GM23248 (cell line): ENCODE data around the gene CTNNA2. TPM values are rescaled to one million over a fixed set of nuclear protein-coding genes. Genes with fewer than 3 reads are reported as not detected.

Source experiments
- DNase-seq: peaks from one replicate; pipeline ENCODE4 v3.0.0-alpha.2; 2015
- H2AFZ ChIP-seq: fragments of 200-600 bp; sonication (generic); 2 replicates; pipeline ENCODE4 v1.6.1; 2016; ENCODE audit warnings: antibody characterized with exemption
- H3F3A ChIP-seq: fragments of 200-600 bp; sonication (generic); 2 replicates; pipeline ENCODE4 v1.6.1; 2016; ENCODE audit warnings: mild to moderate bottlenecking, antibody characterized with exemption, mixed run types; ENCODE audit not compliant: insufficient read depth
- H3K27ac ChIP-seq: fragments of 200-600 bp; sonication (generic); 2 replicates; pipeline ENCODE4 v1.5.1; 2016; ENCODE audit warnings: mild to moderate bottlenecking
- H3K27me3 ChIP-seq: fragments of 200-600 bp; sonication (generic); replicated peaks from 2 replicates; pipeline ENCODE4 v1.6.1; 2016; ENCODE audit warnings: mild to moderate bottlenecking; ENCODE audit not compliant: insufficient read depth
- H3K36me3 ChIP-seq: fragments of 200-600 bp; sonication (generic); 2 replicates; pipeline ENCODE4 v1.6.1; 2016; ENCODE audit warnings: low read depth, mild to moderate bottlenecking
- H3K4me1 ChIP-seq: fragments of 200-600 bp; sonication (generic); 2 replicates; pipeline ENCODE4 v1.6.1; 2016; ENCODE audit warnings: mild to moderate bottlenecking; ENCODE audit not compliant: insufficient read depth
- H3K4me2 ChIP-seq: fragments of 200-600 bp; sonication (generic); one replicate; pipeline ENCODE4 v1.6.1; 2016; ENCODE audit warnings: mild to moderate bottlenecking; ENCODE audit not compliant: unreplicated experiment
- H3K4me3 ChIP-seq: fragments of 200-600 bp; sonication (generic); 2 replicates; pipeline ENCODE4 v1.5.1; 2016; ENCODE audit warnings: mild to moderate bottlenecking
- H3K79me2 ChIP-seq: fragments of 200-600 bp; sonication (generic); 2 replicates; pipeline ENCODE4 v1.6.1; 2016; ENCODE audit warnings: mild to moderate bottlenecking; ENCODE audit not compliant: insufficient read depth
- H3K9ac ChIP-seq: fragments of 200-600 bp; sonication (generic); 2 replicates; pipeline ENCODE4 v1.6.1; 2016; ENCODE audit warnings: mild to moderate bottlenecking
- H3K9me2 ChIP-seq: fragments of 200-600 bp; sonication (generic); 2 replicates; pipeline ENCODE4 v1.6.1; 2016; ENCODE audit warnings: mixed run types, mild to moderate bottlenecking, moderate library complexity; ENCODE audit not compliant: insufficient read depth
- H3K9me3 ChIP-seq: fragments of 200-600 bp; sonication (generic); one replicate; pipeline ENCODE4 v1.6.1; 2017; ENCODE audit warnings: low read depth
- H4K20me1 ChIP-seq: fragments of 200-600 bp; sonication (generic); 2 replicates; pipeline ENCODE4 v1.6.0; 2016; ENCODE audit not compliant: insufficient read depth
- EZH2 ChIP-seq: fragments of 200-600 bp; sonication (generic); IDR thresholded peaks from 2 replicates; pipeline ENCODE4 v1.6.1; 2018; ENCODE audit warnings: antibody characterized with exemption, mild to moderate bottlenecking; ENCODE audit not compliant: insufficient read depth, poor library complexity, severe bottlenecking
- EZH2phosphoT487 ChIP-seq: fragments of 200-600 bp; sonication (generic); IDR thresholded peaks from 2 replicates; pipeline ENCODE4 v1.6.1; 2018; ENCODE audit warnings: antibody characterized with exemption, moderate library complexity, mild to moderate bottlenecking, low read depth; ENCODE audit not compliant: insufficient read depth
- WGBS, 2 experiments: methylation state at CpG; one replicate each; pipeline ENCODE4 v1.1.6; 2015 to 2017; ENCODE audit warnings: low lambda C conversion rate in 2 of 2, low coverage in 1 of 2; ENCODE audit errors: missing lambda C conversion rate in 2 of 2; 5-methylcytosine and 5-hydroxymethylcytosine counted together
- in situ Hi-C: fragments of 300-500 bp; cut with MboI; formaldehyde crosslinking; loops from 2 replicates; pipeline ENCODE4 v1.15.0; 2020
- polyA plus RNA-seq: library from polyadenylated mRNA; unstranded; fragments of >200 nt; fragmentation: Nextera tagmentation; extraction: Ambion mirVana; gene quantifications from 2 replicates; pipeline ENCODE4 v1.2.1, GENCODE V29; 2016
- total RNA-seq: library from RNA; depleted of rRNA; stranded (reverse); fragments of >200 nt; shearing (Covaris generic); gene quantifications from 2 replicates; pipeline ENCODE4 v1.2.3, GENCODE V29; 2014

The CTNNA2 gene
- total and polyA plus RNA-seq, 2 experiments from 2014 or later, result not detected

- Histone ChIP-seq H3K9ac (no peak overlapping the region), H4K20me1 (no peaks in the 10 kb centered on the region), H3K27me3 (no peaks in the 10 kb centered on the region), H3K79me2 (no peaks in the 10 kb centered on the region), H3K9me2 (no peaks in the 10 kb centered on the region), H3K4me2 (no peak overlapping the region), H3K4me1 (no peaks in the 10 kb centered on the region), H3K4me3 (no peak overlapping the region), H3K9me3 (no peaks in the 10 kb centered on the region), H2AFZ (no peak overlapping the region), H3F3A (no peaks in the 10 kb centered on the region), H3K36me3 (no peaks in the 10 kb centered on the region), H3K27ac (no peak overlapping the region)
- in situ Hi-C loops, result no loop called here
- TF ChIP-seq EZH2phosphoT487 (no peak), EZH2 (no peak)
- no peak for DNase-seq
- 5 to 10% methylated on average over 3 of the region's 3 CpGs for WGBS, 2 experiments
Measured at GRCh38 chr2:79596403-79596802, 83.6 kb downstream of the CTNNA2 start.

- no peaks in the 10 kb centered on the region for H3K36me3 ChIP-seq
- H3F3A ChIP-seq, result no peaks in the 10 kb centered on the region
- H3K4me3 ChIP-seq, result no peak overlapping the region
- no peak overlapping the region for H3K27ac ChIP-seq
- no peaks in the 10 kb centered on the region for H3K4me1 ChIP-seq
- no peaks in the 10 kb centered on the region for H3K79me2 ChIP-seq
- no peak overlapping the region for H3K4me2 ChIP-seq
- no peak for TF ChIP-seq EZH2phosphoT487
- TF ChIP-seq EZH2, result no peak
- H2AFZ ChIP-seq, result no peak overlapping the region
- no peak overlapping the region for H3K9ac ChIP-seq
- H3K9me3 ChIP-seq, result no peaks in the 10 kb centered on the region
- H4K20me1 ChIP-seq, result no peaks in the 10 kb centered on the region
- H3K27me3 ChIP-seq, result no peaks in the 10 kb centered on the region
- DNase-seq, result no peak
- in situ Hi-C loops, result no loop called here
- no peaks in the 10 kb centered on the region for H3K9me2 ChIP-seq
Measured at GRCh38 chr2:79604748-79605147, 91.9 kb downstream of the CTNNA2 start.

- Histone ChIP-seq H3K27ac (no peak overlapping the region), H3F3A (no peaks in the 10 kb centered on the region), H3K9me3 (peaks cover 2% of the 10 kb centered on the region), H3K79me2 (no peaks in the 10 kb centered on the region), H4K20me1 (no peaks in the 10 kb centered on the region), H3K4me1 (no peaks in the 10 kb centered on the region), H3K36me3 (no peaks in the 10 kb centered on the region), H3K4me3 (no peak overlapping the region), H3K9me2 (no peaks in the 10 kb centered on the region), H3K9ac (no peak overlapping the region), H3K4me2 (no peak overlapping the region), H2AFZ (no peak overlapping the region), H3K27me3 (no peaks in the 10 kb centered on the region)
- no peak for TF ChIP-seq EZH2phosphoT487
- no peak for TF ChIP-seq EZH2
- DNase-seq, result no peak
- WGBS, 2 experiments, result 33 to 38% methylated on average over 9 of the region's 9 CpGs
- in situ Hi-C loops, result no loop called here
Measured at GRCh38 chr2:79611448-79612016, 98.7 kb downstream of the CTNNA2 start.

GRCh38 chr2:79612999-79613398 lies 100.1 kb downstream of the CTNNA2 start:
- DNase-seq, result no peak
- no peaks in the 10 kb centered on the region for H3K9me2 ChIP-seq

GRCh38 chr2:79619442-79619841 lies 106.6 kb downstream of the CTNNA2 start:
- Histone ChIP-seq H3K9me2 (no peaks in the 10 kb centered on the region), H3K4me2 (no peak overlapping the region), H3K27ac (no peak overlapping the region), H3F3A (no peaks in the 10 kb centered on the region), H3K36me3 (no peaks in the 10 kb centered on the region), H3K79me2 (no peaks in the 10 kb centered on the region), H3K4me1 (no peaks in the 10 kb centered on the region), H3K4me3 (no peak overlapping the region), H2AFZ (no peak overlapping the region), H3K27me3 (no peaks in the 10 kb centered on the region), H3K9me3 (peaks cover 2% of the 10 kb centered on the region), H3K9ac (no peak overlapping the region), H4K20me1 (no peaks in the 10 kb centered on the region)
- in situ Hi-C loops, result no loop called here
- 16 to 24% methylated on average over 5 of the region's 5 CpGs for WGBS, 2 experiments
- TF ChIP-seq EZH2, result no peak
- no peak for TF ChIP-seq EZH2phosphoT487
- no peak for DNase-seq

More at GRCh38 chr2:79612999-79613398, 100.1 kb downstream of the CTNNA2 start:
- in situ Hi-C loops, result no loop called here
- 18 to 20% methylated on average over 6 of the region's 6 CpGs for WGBS, 2 experiments
- no peak overlapping the region for H3K9ac ChIP-seq
- H3K27ac ChIP-seq, result no peak overlapping the region
- H3K4me2 ChIP-seq, result no peak overlapping the region
- H3K79me2 ChIP-seq, result no peaks in the 10 kb centered on the region
- H4K20me1 ChIP-seq, result no peaks in the 10 kb centered on the region
- no peak overlapping the region for H2AFZ ChIP-seq
- H3K4me1 ChIP-seq, result no peaks in the 10 kb centered on the region
- no peak overlapping the region for H3K4me3 ChIP-seq
- no peaks in the 10 kb centered on the region for H3K36me3 ChIP-seq
- no peaks in the 10 kb centered on the region for H3F3A ChIP-seq
- TF ChIP-seq EZH2phosphoT487, result 0 out of 2 replicates have a peak, but pooled peaks have one; percentile 27
- TF ChIP-seq EZH2, result no peak
- no peaks in the 10 kb centered on the region for H3K27me3 ChIP-seq
- peaks cover 2% of the 10 kb centered on the region for H3K9me3 ChIP-seq
